ENCODE data around the gene AIFM2.
"Not testable (repeated sequence)": the region's sequence is repeated elsewhere in the genome, so short reads cannot be mapped to it uniquely, and the experiment has no call there.

The AIFM2 gene

DNA sequence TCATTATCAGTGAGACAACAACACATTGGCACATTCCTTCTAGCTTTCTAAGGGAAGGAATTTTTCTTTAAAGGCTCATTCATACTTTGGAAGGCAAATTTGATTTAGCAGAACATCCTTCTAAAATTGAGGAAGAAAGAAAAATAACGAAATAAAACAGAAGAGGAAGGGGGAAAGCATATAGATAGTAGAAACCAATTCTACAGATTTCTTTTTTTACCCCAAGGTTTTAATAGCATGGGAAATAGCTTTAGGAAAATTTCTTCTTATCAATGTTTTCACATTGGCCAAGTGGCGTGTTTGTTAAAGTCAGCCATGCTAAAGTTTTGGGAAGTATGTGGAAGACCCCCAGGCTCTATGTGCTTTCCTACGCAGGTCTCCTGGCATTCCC is 44.3 kb downstream of the AIFM2 start:
- Histone ChIP-seq H3K4me1 (no peaks in the 10 kb centered on the region), H3K27me3 (no peaks in the 10 kb centered on the region), H3K36me3 (peaks cover 22% of the 10 kb centered on the region), H3K4me3 (ENCODE audit: low read depth, low read length) (no peak overlapping the region), H3K9me3 (no peaks in the 10 kb centered on the region)
- TF ChIP-seq, protein P1, sequence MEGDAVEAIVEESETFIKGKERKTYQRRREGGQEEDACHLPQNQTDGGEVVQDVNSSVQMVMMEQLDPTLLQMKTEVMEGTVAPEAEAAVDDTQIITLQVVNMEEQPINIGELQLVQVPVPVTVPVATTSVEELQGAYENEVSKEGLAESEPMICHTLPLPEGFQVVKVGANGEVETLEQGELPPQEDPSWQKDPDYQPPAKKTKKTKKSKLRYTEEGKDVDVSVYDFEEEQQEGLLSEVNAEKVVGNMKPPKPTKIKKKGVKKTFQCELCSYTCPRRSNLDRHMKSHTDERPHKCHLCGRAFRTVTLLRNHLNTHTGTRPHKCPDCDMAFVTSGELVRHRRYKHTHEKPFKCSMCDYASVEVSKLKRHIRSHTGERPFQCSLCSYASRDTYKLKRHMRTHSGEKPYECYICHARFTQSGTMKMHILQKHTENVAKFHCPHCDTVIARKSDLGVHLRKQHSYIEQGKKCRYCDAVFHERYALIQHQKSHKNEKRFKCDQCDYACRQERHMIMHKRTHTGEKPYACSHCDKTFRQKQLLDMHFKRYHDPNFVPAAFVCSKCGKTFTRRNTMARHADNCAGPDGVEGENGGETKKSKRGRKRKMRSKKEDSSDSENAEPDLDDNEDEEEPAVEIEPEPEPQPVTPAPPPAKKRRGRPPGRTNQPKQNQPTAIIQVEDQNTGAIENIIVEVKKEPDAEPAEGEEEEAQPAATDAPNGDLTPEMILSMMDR (IDR thresholded peaks at IDR 0.05; ENCODE audit: low read depth, low read length): no peak
- DNase-seq: no peak

DNA sequence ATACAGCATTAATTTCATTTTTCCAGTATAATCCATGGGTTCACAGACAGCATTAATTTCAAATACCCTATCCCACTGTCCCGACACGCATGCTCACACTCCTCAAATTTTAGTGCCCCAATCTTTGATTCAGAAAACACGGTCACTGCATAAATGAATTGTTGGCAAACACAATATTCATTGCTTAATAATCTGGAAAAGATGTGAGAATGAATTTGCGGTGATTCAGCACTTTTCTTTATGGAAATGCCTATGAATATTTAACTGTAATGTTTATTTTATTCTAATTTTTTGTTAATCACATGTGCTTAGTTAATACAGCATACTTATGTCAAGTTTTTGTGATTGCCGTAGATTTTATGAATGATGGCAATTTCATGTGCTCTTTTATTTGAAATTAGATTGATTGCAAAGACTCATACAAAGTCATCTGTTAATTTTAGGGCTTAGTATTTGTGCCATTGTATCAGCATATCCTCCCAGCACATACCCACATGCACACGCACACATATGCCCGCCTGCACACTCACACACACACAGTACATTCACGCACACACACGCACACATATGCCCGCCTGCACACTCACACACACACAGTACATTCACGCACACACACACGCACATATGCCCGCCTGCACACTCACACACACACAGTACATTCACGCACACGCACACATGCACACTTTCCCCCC is 44.9 kb downstream of the AIFM2 start:
- TF ChIP-seq, protein P1 (IDR thresholded peaks at IDR 0.05; ENCODE audit: low read depth, low read length): no peak
- Histone ChIP-seq H3K4me3 (ENCODE audit: low read depth, low read length) (no peak overlapping the region), H3K4me1 (no peaks in the 10 kb centered on the region), H3K27me3 (no peaks in the 10 kb centered on the region), H3K9me3 (no peaks in the 10 kb centered on the region), H3K36me3 (peaks cover 18% of the 10 kb centered on the region)
- DNase-seq: no peak

DNA sequence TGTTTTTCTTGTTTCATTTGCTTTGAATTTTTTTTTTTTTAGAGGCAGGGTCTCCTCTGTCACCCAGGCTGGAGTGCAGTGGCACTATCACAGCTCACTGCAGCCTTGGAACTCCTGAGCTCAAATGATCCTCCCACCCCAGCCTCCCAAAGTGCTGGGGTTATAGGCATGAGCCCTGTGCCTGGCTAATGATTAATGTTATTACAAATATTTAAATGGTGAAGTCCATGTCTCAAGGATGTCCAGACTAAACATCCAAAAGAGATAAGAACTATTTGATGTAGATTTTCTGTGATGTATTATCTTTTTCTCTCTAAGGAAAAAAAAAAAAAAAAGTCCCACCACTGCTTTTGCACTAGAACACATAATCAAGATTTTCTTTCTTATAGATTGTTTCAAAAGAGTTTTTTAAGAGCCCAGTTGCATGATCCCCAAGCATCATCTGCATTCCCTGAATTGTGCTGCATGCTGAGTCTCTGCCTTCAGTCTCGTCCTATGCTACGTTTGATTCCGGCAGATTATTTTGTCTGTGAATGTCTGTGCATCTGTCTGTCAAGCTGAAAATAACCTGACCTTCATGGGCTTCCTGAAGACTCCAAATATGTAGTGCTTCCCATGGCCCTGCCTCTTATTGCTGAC is 46.5 kb downstream of the AIFM2 start:
- H3K4me1 ChIP-seq: no peaks in the 10 kb centered on the region
- H3K27me3 ChIP-seq: no peaks in the 10 kb centered on the region
- no peaks in the 10 kb centered on the region for H3K9me3 ChIP-seq
- H3K4me3 ChIP-seq (ENCODE audit: low read depth, low read length): no peak overlapping the region
- peaks cover 10% of the 10 kb centered on the region for H3K36me3 ChIP-seq
- TF ChIP-seq, protein P1 (IDR thresholded peaks at IDR 0.05; ENCODE audit: low read depth, low read length): no peak
- no peak for DNase-seq

DNA sequence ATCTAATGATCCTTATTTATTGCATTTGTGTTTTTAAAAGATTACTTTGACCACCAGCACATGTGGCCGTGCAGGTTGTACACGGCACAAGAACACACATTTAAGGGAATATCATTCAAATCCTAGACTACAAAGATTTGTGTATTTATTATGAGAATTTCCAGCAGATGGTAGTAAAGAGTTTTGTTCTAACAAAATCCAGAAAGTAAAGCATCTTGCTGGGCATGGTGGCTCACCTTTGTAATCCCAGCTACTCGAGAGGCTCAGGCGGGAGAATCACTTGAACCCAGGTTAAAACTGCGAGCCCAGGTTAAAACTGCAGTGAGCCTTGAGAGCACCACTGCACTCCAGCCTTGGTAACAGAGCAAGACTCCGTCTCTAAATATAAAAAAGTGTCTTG is 48.4 kb downstream of the AIFM2 start:
- TF ChIP-seq, protein P1 (IDR thresholded peaks at IDR 0.05; ENCODE audit: low read depth, low read length): no peak
- no peak for DNase-seq
- H3K4me3 ChIP-seq (ENCODE audit: low read depth, low read length): no peak overlapping the region
- no peaks in the 10 kb centered on the region for H3K4me1 ChIP-seq
- H3K36me3 ChIP-seq: no peaks in the 10 kb centered on the region; the same call in 1 of the 2 replicates
- H3K27me3 ChIP-seq: no peaks in the 10 kb centered on the region
- no peaks in the 10 kb centered on the region for H3K9me3 ChIP-seq

DNA sequence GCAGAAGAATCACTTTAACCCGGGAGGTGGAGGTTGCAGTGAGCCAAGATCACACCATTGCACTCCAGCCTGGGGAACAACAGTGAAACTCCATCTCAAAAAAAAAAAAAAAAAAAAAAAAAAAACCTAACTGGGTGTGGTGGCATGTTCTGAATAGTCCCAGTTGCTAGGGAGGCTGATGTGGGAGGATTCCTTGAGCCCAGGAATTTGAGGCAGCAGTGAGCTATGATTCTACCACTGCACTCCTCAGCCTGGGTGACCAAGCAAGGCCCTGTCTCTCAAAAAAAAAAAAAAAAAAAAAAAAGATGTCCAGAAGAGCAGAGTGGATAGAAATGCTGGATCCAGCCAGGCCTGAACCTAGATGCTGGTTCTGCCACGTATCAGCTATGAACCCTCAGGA is 51.8 kb downstream of the AIFM2 start:
- H3K4me3 ChIP-seq (ENCODE audit: low read depth, low read length); H3K9me3 ChIP-seq; H3K4me1 ChIP-seq; H3K36me3 ChIP-seq; H3K27me3 ChIP-seq; DNase-seq: not testable (repeated sequence)

DNA sequence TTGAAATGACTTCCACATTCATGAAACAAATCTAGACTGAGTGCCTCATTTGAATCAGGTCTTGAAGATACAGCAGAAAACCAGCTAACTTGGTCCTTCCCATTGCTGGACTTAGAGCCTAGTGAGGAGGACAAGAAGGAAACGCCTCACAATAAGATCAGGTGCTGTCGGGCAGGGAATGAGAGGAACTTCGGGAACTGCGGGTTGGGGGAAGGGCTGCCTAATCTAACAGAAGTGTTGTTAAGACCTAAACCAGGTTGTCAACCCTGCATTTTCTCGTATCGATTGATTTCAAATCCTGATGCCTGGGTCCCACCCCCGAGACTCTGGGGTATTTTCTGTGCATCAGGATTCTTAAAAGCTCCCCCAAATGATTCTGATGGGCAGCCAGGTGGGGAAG is 53.7 kb downstream of the AIFM2 start:
- Histone ChIP-seq H3K27me3 (no peaks in the 10 kb centered on the region), H3K4me3 (ENCODE audit: low read depth, low read length) (no peak overlapping the region), H3K36me3 (peaks cover 3% of the 10 kb centered on the region), H3K4me1 (no peaks in the 10 kb centered on the region), H3K9me3 (no peaks in the 10 kb centered on the region)
- TF ChIP-seq, protein P1 (IDR thresholded peaks at IDR 0.05; ENCODE audit: low read depth, low read length): no peak
- no peak for DNase-seq

Measured in BE2C (cell line).